Activated naive CD8-positive, alpha-beta T cell treated with anti-CD3 and anti-CD28 coated beads, Interleukin-2, amount 50 U/mL, for 16 hours (primary cell): ENCODE data around the gene SMC1A.
"Not testable (repeated sequence)": the region's sequence is repeated elsewhere in the genome, so short reads cannot be mapped to it uniquely, and the experiment has no call there.

Experiments used
- DNase-seq: peaks from one replicate; pipeline ENCODE4 v3.0.0-alpha.2; 2020; ENCODE audit warnings: low read depth, low spot score

SMC1A gene

DNA sequence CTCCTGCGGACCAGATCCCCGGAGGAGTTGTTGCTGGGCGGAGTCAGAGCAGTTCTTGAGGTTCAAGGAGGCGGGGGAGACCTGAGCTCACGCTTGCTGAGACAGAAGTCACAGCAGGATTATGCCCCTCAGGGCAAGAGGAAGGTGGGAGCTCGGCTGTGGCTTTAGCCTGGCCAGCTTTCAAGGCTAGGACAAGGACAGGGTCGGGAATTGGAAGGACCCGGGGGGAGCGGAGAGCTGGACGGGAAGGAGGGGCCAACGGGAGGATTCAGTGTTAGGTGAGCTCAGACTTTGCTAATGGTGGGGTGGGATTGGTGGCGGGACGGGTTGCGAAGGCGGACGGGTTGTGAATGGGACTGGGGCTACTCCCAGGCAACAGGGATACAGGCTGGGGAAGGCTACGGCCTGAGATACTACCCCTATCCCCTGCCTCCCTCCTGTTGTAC lies 430 bp upstream of the SMC1A start, which contains the start of gene RIBC1:
Gene RIBC1 (plus strand): TSS at position 13 of the 446 bp plus-strand sequence. CDS start 3,404 bp downstream, outside the sequence.
- DNase-seq, result no peak

DNA sequence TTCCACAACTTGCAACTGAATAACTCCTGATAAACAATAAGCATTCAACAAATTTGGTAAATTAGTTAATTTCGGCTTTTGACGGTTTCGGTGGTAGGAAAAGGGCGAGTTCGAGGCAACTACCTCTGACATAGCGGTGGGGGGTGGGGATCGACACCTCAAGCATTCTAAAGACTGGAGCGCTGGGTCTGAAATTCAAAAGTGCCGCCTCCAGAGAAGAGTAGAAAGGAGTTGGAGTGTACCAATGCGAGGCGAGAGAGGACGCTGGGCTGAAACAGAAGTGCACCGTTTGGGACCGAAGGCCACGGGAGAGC lies 725 bp downstream of the SMC1A start:
- DNase-seq, result peak; percentile 1

DNA sequence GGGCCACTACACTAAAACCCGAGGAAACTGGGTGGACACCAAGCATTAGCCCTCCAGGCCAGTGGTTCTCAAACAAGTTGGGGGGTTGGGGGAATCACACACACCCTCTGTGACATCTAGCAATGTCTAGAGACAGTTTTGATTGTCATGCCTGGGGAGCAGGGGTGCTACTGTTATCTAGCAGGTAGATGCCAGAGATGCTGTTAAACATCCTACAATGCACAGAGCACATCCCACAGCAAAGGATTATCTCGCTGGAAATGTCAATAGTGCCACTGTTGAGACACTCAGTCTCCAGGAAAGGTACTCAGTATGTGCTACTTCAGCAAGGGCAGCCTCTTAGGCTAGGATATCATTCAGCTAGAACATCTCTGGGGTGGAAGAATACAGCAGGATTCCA lies 1.3 kb downstream of the SMC1A start:
- DNase-seq, result no peak

DNA sequence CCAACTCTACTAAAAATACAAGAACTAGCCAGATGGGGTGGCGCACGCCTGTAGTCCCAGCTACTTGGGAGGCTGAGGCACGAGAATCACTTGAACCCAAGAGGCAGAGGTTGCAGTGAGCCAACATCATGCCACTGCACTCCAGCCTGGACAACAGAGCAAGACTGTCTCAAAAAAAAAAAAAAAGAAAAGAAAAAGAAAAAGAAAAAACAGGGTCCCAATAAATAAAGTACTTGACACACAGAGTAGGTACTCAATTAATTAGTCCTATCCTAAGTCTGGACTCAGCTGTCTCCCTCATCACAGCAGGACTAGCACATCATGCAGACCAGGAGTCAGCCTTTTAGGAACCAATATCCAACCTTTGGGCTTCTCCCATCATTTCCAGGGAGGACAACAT lies 2.1 kb downstream of the SMC1A start:
- not testable (repeated sequence) for DNase-seq

DNA sequence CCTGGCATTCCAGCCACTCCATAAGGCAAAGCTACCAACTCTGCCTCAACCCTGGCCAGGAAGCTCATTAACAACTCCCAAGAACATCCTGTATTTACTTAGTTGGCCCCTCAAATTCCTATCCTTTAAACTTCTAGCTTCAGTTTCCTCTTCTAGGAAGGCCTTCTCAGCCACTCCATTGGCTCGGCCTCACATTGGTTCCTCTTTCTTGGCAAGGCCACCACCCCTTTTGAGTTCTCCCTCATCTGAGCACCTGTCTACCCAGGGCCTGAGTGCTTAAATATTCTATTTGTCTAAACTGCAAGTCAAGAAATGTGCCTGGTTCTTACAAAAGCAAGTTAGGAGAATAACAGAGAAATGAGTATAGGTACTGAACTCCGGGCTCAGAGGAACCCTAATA lies 10.0 kb downstream of the SMC1A start:
- no peak for DNase-seq

DNA sequence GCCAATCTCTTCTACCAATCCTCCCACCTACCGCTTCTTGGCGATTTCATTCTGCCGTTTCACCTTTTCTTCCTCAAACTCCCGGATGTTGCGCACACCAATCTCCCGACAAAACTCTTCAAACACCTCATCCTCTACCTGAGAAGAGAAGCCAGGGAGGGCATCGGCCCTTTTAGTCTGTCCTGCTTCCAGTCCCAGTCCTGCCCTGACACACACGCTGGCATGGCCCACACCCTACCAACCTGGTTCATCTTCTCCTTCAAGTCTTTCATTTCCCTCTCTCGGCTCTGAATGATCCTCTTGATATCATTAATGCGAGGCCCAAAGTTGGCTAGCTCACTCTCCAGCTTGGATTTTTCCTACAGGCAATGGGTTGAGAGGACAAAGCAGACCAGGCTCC lies 18.9 kb downstream of the SMC1A start:
- DNase-seq, result no peak

DNA sequence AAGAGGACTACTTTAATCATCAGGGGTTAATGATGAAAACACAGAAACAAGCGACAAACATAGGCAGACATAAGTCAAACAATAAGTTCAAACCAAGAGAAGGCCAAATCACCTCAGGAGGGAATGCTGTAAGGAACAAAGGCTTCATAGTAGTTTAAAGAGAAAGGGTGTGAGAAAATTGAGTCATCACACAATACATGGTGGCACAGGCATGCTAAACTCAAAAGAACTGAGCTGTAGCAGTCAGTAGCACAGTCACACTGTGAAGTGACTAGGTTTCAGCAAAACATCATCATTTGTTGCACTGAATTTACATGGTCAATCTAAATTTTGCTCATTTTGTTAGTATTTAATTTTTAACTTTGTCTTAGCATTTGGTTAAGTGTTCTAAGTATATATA lies 24.2 kb downstream of the SMC1A start:
- no peak for DNase-seq

DNA sequence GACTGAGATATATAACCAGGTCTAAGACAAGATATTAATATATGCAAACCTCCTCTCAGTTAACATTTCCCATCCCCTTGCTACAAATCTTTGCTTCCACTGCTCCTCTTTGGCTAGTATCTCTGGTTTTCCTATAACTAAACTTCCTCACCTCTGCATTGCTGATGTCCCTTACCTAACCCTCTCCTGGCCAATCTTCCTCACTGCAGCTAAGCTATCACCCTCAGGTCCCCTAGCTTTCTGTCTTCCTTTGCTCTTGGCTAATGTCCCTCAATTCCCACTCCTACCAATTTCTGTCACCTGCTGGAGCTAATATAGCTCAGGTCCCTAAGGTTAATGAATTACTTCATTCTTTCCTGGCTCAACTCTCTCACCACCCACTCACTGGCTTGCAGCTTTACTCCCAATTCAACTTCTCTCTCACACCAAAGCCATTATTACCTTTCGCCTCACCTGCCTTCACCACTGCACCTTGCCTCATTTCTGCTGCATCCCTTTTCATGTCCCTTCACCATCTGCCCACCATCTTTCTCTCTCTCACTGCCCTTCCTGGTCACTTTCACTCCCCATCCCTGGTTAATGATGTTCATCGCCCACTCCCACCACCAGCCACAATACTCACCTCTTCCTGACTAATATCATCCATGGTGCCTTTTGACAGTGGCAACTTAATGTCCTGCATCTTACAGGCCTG lies 26.7 kb downstream of the SMC1A start:
- no peak for DNase-seq

DNA sequence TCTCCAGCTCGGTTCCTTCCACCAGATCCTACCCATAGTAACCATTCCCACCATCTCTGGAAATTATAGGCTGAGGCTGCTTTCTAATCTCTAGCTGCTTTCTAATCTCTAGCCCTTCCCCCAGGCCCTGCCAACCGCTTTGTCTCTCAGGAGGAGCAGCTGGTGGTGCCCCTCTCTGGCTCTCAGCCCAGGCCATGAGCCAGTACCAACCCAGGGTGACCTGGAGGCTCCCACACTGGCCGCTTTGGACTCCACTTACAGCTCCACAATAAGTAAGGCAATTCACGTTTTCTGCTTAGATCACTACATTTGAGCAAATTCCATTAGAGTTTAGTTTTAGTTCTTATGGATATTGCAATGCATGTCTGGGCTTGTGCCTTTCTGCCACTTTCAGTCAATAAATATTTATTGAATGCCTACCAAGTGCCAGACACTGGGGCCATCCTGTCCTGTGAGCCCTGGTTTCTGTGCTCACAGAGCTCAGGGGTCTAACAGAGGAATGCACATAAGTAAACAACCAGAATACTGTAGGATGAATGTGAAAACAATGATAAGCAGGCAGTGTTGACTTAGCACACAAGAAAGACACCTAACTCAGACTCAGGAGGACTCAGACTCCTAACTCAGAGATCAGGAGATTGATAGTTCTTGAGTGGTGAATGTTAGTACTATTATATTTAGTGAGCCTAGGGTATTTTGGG lies 38.9 kb downstream of the SMC1A start:
- no peak for DNase-seq

DNA sequence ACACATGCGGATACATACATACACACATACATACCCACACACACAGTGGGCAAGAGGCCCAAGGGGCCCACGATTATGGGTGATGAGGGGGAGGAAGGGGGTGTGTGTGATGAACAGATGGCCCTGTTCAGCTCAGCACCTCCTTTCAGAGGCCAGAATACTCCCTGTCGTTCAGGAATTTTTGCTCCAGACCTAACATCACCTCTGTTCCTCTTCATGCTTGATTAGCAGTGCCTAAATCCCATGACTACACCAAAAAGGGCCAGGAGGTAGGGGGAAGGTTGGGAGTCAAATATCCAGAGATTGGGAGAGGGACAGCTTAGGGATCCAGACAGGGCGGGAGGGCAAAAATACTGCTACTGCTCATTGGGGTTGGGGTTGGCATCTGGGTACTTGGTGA lies 42.7 kb downstream of the SMC1A start:
- no peak for DNase-seq

DNA sequence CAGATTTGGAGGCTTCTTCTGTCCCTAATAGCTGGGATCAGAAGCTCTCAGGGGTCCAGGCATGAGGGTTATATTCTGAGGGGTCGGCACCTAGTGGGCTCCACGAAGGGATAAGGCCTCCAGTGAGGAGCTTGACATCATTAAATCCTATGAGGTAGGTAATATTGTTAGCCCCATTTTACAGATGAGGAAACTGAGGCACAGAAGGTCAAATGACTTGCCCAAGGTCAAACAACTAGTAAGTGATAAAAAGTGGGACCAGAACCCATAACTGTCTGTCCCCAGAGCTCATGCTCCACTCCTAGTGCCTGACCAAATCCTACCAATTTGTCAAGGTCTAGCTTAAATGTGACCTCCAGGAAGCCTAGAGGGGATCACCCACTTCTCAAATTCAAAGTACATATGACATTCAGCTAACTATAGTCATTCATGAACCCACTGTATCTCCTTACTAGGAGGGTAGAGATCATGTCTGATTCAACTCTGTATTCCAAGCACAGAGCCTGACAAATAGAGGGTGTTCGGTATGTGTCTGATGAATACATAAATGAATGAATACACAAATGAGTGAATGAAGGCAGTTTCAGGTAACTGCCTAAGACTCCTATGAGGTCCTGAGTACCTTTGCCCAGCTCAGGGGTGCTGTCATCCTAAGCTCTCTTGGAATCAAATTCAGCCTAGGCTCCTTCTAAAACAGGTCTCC lies 43.3 kb downstream of the SMC1A start:
- no peak for DNase-seq

DNA sequence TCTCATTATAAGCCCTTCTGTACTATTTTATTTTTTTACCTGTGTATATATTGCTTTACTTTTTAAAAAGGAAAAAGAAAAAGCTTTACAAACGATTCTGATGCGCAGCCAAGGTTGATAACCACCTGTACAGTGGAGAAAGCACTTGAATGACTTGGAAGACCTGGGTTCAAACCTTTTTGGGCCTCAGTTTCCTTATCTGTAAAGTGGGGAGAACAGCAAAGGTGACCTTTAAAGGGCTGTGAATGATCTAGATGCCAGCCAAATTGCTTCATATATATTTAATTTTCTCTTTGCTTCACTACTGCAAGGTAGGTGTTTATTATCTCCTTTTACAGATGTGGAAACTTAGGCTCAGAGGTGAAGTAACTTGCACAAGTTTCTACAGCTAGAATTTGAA lies 45.0 kb downstream of the SMC1A start:
- no peak for DNase-seq

DNA sequence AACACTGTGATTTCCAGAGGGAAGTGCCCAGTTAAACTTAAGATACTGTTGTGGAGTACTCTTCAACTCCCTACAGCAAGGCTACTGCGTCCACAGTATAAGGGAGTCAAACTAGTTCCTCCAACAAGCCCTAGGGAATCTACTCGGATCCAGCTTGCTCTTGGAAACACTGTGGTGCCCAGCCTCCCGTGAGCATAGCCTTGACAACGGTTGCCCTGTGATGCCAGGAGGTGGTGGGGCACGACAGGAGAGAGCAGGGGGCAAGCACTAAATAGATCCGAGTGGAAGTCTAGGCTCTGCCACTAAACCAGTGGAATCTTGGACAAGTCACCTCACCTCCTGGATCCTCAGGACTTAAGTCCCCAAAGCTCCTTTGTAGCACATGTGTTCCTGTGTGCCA lies 45.6 kb downstream of the SMC1A start:
- DNase-seq, result no peak

DNA sequence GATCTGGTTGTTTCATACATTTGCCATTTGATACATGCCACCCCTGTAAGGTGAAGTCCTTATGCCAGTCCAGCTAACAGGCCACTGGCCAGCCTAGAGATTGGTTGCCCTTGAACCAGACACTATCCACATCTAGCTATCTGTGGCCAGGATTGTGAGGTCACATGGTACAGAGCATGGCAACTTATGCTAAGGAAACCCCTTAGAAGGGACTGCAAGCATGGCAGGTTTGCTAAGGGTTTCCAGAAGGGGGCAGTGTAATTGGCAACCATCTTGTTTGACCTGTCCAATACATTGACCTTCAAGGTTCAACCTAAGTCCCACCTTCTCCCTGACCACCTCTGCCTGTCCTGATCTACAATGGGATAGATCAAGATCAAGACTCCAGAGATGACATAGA lies 47.5 kb downstream of the SMC1A start:
- no peak for DNase-seq

DNA sequence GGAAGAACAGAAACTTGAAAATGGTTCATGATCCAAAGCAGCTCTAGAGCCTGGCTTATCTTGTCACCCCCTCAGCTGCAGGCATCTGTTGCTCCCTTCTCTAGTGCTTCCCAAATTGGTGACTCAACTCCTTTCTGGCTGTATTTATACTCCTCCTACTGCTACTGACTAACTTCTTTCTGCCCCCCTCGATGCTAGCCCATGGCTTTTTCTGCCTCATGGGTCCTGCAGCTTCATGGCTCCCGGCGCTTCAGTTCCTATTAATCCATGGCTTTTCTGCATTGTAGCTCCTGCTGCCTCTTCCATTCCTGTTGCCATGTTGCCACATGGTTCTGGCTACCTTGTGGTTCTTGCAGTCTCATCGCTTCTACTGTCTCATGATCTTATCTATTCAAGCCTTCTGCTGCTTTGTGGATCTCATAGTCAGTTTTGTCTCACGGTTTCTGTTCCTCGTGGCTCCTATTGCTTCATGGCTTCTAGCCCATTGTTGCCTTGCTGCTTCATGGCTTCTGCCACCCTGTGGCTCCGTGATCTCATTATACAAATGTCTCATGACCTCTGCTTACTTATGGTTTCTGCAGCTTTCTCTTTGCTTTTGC lies 48.1 kb downstream of the SMC1A start:
- DNase-seq, result no peak

DNA sequence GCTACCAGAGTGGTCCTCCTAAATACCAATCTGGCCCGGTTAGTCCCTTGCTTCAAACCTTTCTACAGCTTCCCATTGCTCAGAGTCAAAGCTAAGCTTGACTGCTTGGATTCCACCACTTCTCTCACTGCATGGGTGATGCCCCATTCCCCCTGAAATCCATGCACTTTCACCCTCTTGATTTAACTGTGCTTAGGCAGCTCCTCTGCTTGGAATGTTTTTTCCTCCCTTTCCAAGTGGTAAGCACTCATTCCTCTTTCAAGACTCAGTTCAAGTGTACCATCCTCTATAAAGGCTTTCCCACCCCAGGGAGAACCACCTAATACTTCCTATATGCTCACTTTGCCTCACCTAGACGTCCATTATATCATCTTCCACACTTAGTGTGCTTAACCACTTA lies 49.1 kb downstream of the SMC1A start:
- no peak for DNase-seq

DNA sequence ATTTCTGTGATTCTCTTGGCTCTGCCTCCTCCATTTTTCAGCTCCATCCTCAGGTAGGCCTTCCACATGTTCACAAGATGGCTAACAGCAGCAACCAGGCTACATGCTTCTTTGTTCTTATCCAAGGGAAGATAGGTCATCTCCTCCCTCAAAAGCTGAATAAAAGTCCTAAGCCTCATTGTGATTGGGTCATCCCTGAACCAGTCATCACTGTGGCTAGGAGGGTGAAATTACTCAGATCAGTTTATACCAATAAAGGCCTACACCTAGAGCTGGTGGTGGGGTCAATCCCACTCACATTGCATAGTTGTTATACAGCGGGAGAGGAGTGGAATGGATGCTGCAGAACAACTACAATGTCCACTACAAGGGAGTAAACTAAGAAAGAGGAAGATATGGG lies 56.0 kb downstream of the SMC1A start:
- not testable (repeated sequence) for DNase-seq

DNA sequence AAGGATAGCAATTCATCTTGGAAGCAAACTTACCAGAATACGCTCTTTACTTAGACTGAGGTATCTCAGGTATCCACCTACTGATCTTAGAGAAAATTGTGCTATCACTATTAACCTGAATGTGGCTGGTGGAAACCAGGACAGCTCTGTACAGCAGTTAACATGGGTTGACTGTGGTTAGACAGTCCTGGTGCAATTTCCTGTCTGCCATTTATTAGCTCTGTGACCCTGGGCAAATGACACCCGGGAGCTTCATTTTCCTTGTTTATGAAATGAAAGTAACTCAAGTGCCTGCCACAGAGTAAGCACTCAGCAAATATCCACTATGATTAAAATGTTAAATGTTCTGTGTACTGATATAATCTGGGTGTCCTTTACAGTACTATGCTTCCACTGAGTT lies 60.0 kb downstream of the SMC1A start:
- no peak for DNase-seq

DNA sequence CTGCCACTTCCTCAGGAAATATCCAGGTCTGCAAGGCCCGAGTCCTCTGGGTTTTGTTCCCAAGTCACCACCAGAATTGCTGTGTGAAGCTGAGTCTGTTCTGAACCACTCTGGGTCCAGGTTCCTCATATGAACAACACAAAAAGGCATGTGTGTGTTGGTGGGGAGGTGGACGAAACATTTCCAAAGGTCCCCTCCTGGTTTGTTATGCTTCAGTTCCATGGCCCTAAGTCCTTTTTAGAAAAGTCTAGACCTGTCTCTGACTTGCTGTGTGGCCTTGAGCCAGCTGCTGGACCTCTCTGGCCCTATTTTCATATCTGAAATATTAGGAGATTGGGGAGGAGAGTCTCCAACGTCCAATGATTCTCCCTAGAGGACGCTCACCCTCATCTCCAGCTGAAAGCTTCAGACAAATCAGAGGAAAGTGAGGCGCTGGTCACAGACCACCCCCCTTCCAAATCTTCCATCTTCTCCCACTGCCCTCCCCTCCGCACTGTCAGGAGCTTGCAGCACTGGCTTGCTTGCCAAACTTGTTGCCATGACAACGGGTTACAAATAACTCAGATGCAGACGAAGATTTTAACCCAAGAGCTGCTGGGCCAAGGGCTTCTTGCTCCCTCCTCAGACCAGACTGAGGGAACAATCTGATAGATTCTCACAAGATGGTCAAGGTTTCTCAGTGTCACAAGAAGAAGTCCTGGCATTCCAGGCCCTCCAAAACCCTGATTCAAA lies 64.5 kb downstream of the SMC1A start:
- no peak for DNase-seq

DNA sequence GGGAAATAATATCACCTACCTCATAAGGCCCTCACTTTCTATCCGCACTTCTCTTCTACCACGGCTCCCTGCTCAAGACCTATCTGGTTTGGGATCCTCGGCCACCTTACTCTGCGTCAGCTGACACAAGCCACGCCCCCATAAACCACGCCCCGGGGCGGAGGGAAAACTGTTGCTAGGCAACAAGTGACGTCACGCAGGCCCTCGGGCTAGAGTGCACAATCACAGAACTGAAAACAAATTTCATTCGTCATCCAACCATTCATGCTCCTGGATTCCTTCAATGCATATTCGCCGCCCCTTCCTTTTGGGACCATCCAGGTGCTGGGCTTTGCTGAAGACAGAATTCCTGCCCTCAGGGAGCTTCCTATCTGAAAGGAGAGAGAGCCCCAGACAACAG lies 66.3 kb downstream of the SMC1A start:
- DNase-seq, result no peak

DNA sequence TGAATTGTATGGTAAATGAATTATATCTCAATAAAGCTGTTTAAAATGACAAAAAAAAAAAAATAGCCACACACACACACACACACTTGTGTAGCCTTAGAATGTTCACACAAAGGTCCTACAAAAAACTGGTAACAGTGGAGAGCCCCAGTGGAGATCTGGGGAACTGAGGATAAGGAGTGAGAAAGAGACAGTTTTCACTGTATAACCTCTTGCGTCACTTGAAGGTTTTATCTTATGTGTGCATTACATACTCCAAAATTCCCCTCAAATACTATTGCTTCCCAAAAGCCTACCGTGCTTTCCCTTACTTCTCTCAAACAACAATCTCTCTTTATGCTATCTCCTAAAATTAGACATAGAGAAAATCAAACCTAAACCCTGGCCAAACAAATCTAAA lies 67.8 kb downstream of the SMC1A start:
- DNase-seq, result no peak

DNA sequence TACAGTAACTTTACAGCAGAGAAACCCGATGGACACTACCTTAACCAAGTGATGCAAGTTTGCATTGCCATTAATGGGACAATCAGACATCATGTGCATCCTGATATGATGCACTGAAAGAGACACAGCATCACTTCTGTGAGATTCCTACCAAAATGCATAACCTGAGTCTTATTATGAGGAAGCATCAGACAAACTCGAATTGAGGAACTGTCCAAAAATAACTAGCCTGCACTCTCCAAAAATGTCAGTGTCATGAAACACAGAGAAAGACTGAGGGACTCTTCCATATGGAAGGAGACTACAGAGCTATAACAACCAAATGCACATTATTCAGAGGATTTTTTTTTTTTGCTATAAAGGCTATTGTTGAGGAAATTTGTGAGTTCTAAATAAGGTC lies 74.5 kb downstream of the SMC1A start:
- no peak for DNase-seq
